HepG2 (cell line): ENCODE results near the gene CAD. TPM values are rescaled to one million over a fixed set of nuclear protein-coding genes. Genes with fewer than 3 reads are reported as not detected.

Source experiments
- CREM ChIP-seq, 2 experiments: sonication (generic) in 1 of 2; formaldehyde crosslinking in 1 of 2; IDR thresholded peaks; 2 replicates each; pipeline versions ENCODE4 v1.4.0 to v1.6.1; 2016 to 2020; ENCODE audit warnings: antibody characterized with exemption in 1 of 2, mild to moderate bottlenecking in 1 of 2, missing genetic modification reagents in 1 of 2
- GLI4 ChIP-seq: sonication (generic); formaldehyde crosslinking; IDR thresholded peaks from 2 replicates; pipeline ENCODE4 v1.5.1; 2020; ENCODE audit warnings: missing genetic modification reagents, mild to moderate bottlenecking, moderate library complexity, borderline replicate concordance
- MIER3 ChIP-seq: IDR thresholded peaks from 2 replicates; pipeline ENCODE4 v1.6.1; 2016; ENCODE audit warnings: missing compliant biosample characterization, borderline replicate concordance
- SMAD1 ChIP-seq: sonication (generic); formaldehyde crosslinking; IDR thresholded peaks from 2 replicates; pipeline ENCODE4 v1.4.0; 2020; ENCODE audit warnings: missing genetic modification reagents, low read depth, mild to moderate bottlenecking, borderline replicate concordance
- SMARCC2 ChIP-seq: fragments of 450-650 bp; IDR thresholded peaks from 2 replicates; pipeline ENCODE4 v1.6.1; 2017; ENCODE audit warnings: antibody characterized with exemption, mild to moderate bottlenecking
- TARDBP ChIP-seq: sonication (generic); formaldehyde crosslinking; IDR thresholded peaks from 2 replicates; pipeline ENCODE4 v1.8.0; 2022; ENCODE audit warnings: mild to moderate bottlenecking, missing genetic modification reagents
- XBP1 ChIP-seq: sonication (generic); formaldehyde crosslinking; IDR thresholded peaks from 2 replicates; pipeline ENCODE4 v1.5.0; 2020; ENCODE audit warnings: missing genetic modification reagents
- ZNF839 ChIP-seq: sonication (generic); formaldehyde crosslinking; IDR thresholded peaks from 2 replicates; pipeline ENCODE4 v1.4.0; 2020; ENCODE audit warnings: missing genetic modification reagents, mild to moderate bottlenecking, borderline replicate concordance
- polyA plus RNA-seq, 8 experiments: library from polyadenylated mRNA; depleted of rRNA in 3 of 8; stranded (reverse) in 7 of 8; unstranded in 1 of 8; fragments of >200 nt; fragmentation: Illumina TruSeq in 4 of 8; extraction: Trizol in 4 of 8; gene quantifications; 2 replicates each; pipeline versions ENCODE4 v1.2.1 to v1.2.3, GENCODE V29; 2011 to 2016; ENCODE audit warnings: low read depth in 4 of 8, missing spikeins in 1 of 8, mixed read lengths in 1 of 8; ENCODE audit not compliant: insufficient read depth in 1 of 8
- total RNA-seq, 5 experiments: library from RNA; depleted of rRNA; stranded (reverse); fragments of >200 nt; fragmentation: Illumina TruSeq; extraction: Trizol; gene quantifications; 2 replicates each; pipeline ENCODE4 v1.2.3, GENCODE V29; 2016; ENCODE audit warnings: low read depth in 1 of 5
- TF ChIP-seq, protein P1 (sequence below): sonication (generic); formaldehyde crosslinking; IDR thresholded peaks from 2 replicates; pipeline ENCODE4 v1.4.0; 2020; ENCODE audit warnings: missing genetic modification reagents
- TF ChIP-seq, protein P2 (sequence below): sonication (generic); formaldehyde crosslinking; IDR thresholded peaks from 2 replicates; pipeline ENCODE4 v1.4.0; 2020; ENCODE audit warnings: mild to moderate bottlenecking, missing genetic modification reagents
- TF ChIP-seq, protein P3 (sequence below): sonication (generic); formaldehyde crosslinking; IDR thresholded peaks from 2 replicates; pipeline ENCODE4 v1.4.0; 2020; ENCODE audit warnings: mild to moderate bottlenecking, missing genetic modification reagents
- TF ChIP-seq, protein P4 (sequence below): sonication (generic); formaldehyde crosslinking; IDR thresholded peaks from 2 replicates; pipeline ENCODE4 v1.4.0; 2020; ENCODE audit warnings: missing genetic modification reagents
- TF ChIP-seq, protein P5 (sequence below): sonication (generic); formaldehyde crosslinking; IDR thresholded peaks from 2 replicates; pipeline ENCODE4 v1.8.1; 2023; ENCODE audit warnings: mild to moderate bottlenecking, missing genetic modification reagents
- TF ChIP-seq, protein P6 (sequence below): sonication (generic); formaldehyde crosslinking; IDR thresholded peaks from 2 replicates; pipeline ENCODE4 v1.5.1; 2020; ENCODE audit warnings: mild to moderate bottlenecking, missing genetic modification reagents, moderate library complexity
- TF ChIP-seq, protein P7 (sequence below): IDR thresholded peaks from 2 replicates; pipeline ENCODE4 v1.6.1; 2016; ENCODE audit warnings: low read depth
- TF ChIP-seq, protein P8 (sequence below): sonication (generic); formaldehyde crosslinking; IDR thresholded peaks from 2 replicates; pipeline ENCODE4 v1.4.0; 2020; ENCODE audit warnings: missing genetic modification reagents; ENCODE audit errors: not compliant biosample characterization

Gene CAD
- total and polyA plus RNA-seq, 2 of the 13 experiments (the other 11 are each of a cell fraction or from before 2014, with no cell fraction given), result 21.7 to 37.0 TPM

DNA sequence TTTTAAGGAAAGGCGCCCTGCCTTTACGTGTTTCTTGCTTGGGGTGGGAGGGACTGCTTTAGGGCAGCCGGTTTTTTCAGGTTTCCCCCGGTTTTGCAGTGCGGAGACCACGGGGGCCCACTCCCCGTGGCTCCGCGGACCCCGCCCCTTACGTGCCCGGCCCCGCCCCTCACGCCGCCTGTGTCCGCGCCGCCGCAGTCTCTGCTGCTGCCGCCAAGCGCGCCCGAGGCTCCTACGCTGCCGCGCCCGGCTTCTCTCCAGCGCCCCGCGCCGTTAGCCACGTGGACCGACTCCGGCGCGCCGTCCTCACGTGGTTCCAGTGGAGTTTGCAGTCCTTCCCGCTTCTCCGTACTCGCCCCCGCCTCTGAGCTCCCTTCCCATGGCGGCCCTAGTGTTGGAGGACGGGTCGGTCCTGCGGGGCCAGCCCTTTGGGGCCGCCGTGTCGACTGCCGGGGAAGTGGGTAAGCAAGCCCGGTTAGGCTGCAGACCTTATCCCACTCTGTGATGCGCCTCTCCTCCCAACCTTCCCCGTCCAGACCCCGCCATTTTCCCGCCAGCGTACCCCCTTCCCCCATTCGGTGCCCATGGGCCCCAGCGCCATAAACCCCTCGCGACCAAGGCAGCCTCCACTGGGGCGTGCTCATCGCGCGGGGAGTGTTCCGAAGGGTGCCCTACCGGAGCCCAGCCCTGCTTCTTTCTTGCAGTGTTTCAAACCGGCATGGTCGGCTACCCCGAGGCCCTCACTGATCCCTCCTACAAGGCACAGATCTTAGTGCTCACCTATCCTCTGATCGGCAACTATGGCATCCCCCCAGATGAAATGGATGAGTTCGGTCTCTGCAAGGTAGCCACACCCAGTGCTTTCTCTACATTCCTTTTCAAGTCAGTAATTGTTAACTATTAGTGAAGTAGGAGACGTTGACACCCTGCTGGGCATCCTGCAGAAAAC lies at the start of gene CAD (continued):
- TF ChIP-seq GLI4 (CRISPR knock-in tag), result no peak
- TF ChIP-seq MIER3, result no peak; the same call in 1 of the 2 replicates
- no peak; the same call in 1 of the 2 replicates for TF ChIP-seq SMAD1 (CRISPR knock-in tag)
- TF ChIP-seq, protein P1, sequence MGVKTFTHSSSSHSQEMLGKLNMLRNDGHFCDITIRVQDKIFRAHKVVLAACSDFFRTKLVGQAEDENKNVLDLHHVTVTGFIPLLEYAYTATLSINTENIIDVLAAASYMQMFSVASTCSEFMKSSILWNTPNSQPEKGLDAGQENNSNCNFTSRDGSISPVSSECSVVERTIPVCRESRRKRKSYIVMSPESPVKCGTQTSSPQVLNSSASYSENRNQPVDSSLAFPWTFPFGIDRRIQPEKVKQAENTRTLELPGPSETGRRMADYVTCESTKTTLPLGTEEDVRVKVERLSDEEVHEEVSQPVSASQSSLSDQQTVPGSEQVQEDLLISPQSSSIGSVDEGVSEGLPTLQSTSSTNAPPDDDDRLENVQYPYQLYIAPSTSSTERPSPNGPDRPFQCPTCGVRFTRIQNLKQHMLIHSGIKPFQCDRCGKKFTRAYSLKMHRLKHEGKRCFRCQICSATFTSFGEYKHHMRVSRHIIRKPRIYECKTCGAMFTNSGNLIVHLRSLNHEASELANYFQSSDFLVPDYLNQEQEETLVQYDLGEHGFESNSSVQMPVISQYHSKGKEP (CRISPR knock-in tag), result peak; percentile 65; the same call in 1 of the 2 replicates
- TF ChIP-seq, protein P2, sequence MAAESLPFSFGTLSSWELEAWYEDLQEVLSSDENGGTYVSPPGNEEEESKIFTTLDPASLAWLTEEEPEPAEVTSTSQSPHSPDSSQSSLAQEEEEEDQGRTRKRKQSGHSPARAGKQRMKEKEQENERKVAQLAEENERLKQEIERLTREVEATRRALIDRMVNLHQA (CRISPR knock-in tag), result no peak
- TF ChIP-seq, protein P3, sequence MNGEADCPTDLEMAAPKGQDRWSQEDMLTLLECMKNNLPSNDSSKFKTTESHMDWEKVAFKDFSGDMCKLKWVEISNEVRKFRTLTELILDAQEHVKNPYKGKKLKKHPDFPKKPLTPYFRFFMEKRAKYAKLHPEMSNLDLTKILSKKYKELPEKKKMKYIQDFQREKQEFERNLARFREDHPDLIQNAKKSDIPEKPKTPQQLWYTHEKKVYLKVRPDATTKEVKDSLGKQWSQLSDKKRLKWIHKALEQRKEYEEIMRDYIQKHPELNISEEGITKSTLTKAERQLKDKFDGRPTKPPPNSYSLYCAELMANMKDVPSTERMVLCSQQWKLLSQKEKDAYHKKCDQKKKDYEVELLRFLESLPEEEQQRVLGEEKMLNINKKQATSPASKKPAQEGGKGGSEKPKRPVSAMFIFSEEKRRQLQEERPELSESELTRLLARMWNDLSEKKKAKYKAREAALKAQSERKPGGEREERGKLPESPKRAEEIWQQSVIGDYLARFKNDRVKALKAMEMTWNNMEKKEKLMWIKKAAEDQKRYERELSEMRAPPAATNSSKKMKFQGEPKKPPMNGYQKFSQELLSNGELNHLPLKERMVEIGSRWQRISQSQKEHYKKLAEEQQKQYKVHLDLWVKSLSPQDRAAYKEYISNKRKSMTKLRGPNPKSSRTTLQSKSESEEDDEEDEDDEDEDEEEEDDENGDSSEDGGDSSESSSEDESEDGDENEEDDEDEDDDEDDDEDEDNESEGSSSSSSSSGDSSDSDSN (CRISPR knock-in tag), result peak; percentile 67
- TF ChIP-seq, protein P4, sequence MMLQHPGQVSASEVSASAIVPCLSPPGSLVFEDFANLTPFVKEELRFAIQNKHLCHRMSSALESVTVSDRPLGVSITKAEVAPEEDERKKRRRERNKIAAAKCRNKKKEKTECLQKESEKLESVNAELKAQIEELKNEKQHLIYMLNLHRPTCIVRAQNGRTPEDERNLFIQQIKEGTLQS (CRISPR knock-in tag), result no peak
- no peak for TF ChIP-seq XBP1 (CRISPR knock-in tag)
- TF ChIP-seq ZNF839 (CRISPR knock-in tag), result no peak
- TF ChIP-seq, protein P5, sequence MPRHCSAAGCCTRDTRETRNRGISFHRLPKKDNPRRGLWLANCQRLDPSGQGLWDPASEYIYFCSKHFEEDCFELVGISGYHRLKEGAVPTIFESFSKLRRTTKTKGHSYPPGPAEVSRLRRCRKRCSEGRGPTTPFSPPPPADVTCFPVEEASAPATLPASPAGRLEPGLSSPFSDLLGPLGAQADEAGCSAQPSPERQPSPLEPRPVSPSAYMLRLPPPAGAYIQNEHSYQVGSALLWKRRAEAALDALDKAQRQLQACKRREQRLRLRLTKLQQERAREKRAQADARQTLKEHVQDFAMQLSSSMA (CRISPR knock-in tag), result no peak
- no peak for TF ChIP-seq TARDBP
- TF ChIP-seq, protein P6, sequence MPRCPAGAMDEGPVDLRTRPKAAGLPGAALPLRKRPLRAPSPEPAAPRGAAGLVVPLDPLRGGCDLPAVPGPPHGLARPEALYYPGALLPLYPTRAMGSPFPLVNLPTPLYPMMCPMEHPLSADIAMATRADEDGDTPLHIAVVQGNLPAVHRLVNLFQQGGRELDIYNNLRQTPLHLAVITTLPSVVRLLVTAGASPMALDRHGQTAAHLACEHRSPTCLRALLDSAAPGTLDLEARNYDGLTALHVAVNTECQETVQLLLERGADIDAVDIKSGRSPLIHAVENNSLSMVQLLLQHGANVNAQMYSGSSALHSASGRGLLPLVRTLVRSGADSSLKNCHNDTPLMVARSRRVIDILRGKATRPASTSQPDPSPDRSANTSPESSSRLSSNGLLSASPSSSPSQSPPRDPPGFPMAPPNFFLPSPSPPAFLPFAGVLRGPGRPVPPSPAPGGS (CRISPR knock-in tag), result no peak; the same call in 1 of the 2 replicates
- TF ChIP-seq, protein P7, sequence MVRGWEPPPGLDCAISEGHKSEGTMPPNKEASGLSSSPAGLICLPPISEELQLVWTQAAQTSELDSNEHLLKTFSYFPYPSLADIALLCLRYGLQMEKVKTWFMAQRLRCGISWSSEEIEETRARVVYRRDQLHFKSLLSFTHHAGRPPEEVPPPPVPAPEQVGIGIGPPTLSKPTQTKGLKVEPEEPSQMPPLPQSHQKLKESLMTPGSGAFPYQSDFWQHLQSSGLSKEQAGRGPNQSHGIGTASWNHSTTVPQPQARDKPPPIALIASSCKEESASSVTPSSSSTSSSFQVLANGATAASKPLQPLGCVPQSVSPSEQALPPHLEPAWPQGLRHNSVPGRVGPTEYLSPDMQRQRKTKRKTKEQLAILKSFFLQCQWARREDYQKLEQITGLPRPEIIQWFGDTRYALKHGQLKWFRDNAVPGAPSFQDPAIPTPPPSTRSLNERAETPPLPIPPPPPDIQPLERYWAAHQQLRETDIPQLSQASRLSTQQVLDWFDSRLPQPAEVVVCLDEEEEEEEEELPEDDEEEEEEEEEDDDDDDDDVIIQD (CRISPR knock-in tag), result no peak
- TF ChIP-seq, protein P8, sequence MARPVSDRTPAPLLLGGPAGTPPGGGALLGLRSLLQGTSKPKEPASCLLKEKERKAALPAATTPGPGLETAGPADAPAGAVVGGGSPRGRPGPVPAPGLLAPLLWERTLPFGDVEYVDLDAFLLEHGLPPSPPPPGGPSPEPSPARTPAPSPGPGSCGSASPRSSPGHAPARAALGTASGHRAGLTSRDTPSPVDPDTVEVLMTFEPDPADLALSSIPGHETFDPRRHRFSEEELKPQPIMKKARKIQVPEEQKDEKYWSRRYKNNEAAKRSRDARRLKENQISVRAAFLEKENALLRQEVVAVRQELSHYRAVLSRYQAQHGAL (CRISPR knock-in tag), result no peak
- TF ChIP-seq CREM (IDR thresholded peaks at IDR 0.05), result no peak
- TF ChIP-seq CREM (CRISPR knock-in tag; IDR thresholded peaks at IDR 0.05), result no peak
- TF ChIP-seq SMARCC2, result no peak
